DMS 273 (cell line): ENCODE results near the gene HOXB4.

Experiments used
- DNase-seq: peaks from one replicate; lab custom pipeline; 2025; ENCODE audit not compliant: unreplicated experiment; lab: John Stamatoyannopoulos, UW

Gene HOXB4

DNA sequence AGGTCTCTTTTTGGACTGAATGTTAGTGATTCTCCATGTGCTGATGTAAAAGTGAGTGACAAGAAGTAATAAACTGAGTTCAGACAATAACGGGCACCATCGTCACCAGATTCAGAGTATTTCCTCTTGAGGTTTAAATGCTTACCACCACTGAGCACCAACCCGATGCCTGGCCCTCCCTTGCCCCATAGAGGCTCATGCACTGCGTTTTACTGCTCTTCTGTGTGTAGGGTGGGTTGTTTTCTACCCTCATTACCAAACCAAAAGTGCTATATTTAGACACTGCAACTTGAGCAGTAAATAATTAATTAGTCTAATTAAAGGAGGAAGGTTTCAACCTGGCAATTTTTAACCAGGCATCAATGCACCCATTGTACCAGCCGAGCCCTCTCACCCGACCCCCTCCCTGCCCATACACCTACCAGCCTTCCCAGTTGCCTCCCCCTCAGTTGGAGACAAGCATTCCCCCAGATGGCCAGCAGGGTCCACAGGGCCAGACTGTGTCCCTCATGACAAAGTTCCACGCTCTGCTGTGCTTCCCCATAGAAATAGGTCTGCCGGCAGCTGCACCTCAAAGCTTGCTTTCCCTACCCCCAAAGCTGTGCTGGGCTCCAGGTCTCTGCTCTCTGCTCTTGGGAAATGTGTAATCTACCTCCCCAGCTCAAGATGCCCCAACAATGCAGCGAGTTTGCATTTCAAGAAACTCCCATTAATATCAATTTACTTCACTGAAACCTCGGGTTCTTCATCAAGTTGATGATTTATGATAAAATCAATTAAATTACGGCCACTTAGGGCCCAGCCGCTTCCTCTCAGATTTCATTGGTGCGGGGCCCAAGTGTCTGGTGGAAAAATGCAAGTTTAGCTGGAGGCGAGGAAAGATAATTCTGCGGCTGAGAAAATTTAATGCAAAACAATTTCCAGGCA is 16.0 kb downstream of the HOXB4 start:
- DNase-seq: peak; percentile 10

- DNase-seq: no peak
Observed at GRCh38 chr17:48559840-48560817, 18.0 kb downstream of the HOXB4 start.

- no peak for DNase-seq
Observed at GRCh38 chr17:48559122-48559839, 18.9 kb downstream of the HOXB4 start.

DNA sequence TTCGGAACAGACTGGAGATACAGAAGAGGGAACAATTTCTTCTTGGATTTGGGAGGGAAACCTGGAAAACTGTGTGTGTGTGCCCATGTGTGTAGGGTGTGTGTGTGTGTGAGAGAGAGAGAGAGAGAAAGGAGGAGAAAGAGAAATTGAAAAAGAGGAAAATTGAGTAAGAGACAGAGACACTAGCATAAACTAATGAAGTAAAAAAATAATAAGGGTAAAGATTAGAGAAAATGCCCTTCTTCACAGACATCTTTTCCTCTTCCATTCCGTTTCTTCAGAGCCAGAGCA is 19.4 kb downstream of the HOXB4 start:
- DNase-seq: no peak

GRCh38 chr17:48558057-48558830 is 19.9 kb downstream of the HOXB4 start:
- no peak for DNase-seq

- DNase-seq: no peak
Observed at GRCh38 chr17:48556576-48557401, 21.4 kb downstream of the HOXB4 start.

DNA sequence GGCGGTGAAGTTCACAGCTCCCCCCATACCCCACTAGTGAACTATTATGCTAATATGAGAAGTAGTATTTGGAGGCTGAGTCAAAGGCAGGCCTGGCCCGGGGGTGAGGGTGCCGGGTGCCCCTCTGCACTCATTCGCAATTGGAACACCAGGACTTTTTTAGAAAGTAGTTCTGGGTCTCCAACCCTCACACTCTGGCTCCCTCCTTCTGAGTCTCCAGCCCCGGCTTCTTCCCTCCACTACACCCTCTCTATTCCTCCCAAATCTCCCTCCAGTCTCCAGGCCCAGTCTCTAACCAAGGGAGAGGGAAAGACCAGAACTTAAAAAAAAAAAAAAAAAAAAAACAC is 21.9 kb downstream of the HOXB4 start:
- DNase-seq: no peak

DNA sequence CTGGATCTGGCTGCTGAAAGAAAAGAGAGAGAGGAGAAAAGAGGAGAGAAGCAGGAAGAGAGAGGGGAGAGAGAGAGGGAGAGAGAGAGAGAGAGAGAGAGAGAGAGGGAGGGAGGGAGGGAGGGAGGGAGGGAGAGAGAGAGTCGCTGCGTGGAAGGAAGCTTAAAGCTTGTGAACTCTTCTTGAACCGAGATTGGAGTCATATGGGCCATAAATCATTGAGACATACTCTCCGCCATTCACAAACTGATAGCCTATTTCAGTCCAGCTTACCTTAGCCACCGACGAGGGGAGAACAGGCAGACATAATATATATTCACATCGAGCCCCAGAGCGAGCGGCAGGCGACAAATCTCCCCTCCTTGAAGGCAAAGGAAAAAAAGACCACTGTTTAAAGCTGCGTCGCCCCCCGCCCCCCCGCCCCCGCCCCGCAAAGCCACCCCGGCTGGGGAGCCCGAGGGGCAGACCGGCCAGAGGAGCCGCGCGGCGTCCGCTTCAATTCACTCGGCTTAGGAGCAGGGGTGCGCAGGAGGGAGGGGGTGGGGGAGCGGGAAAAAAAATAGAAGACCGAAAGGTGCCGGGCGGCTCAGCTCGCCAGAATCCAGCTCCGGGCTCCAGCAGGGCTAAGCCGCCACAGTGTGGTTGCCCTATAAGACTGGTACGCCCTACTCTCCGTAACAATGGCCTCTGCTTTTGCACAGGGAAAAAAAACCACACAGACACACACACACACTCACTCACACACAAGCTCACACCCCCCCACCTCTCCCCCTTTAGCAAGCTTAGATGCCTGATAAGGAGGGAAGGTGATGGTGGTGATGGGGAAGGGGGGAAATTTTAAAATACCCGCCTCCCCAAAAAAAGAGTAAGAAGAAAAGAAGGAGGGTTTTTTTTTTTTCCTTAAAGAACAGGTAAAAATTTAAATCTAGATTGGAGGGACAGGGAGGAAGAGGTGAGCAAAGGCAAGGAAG is 22.6 kb downstream of the HOXB4 start:
- peak; percentile 20 for DNase-seq

- peak; percentile 24 for DNase-seq
Observed at GRCh38 chr17:48554412-48555257, 23.5 kb downstream of the HOXB4 start.

GRCh38 chr17:48553826-48554225 is 24.3 kb downstream of the HOXB4 start:
- DNase-seq: no peak

- no peak for DNase-seq
Observed at GRCh38 chr17:48553190-48553547, 25.0 kb downstream of the HOXB4 start.

GRCh38 chr17:48552466-48553189 is 25.5 kb downstream of the HOXB4 start:
- no peak for DNase-seq

DNA sequence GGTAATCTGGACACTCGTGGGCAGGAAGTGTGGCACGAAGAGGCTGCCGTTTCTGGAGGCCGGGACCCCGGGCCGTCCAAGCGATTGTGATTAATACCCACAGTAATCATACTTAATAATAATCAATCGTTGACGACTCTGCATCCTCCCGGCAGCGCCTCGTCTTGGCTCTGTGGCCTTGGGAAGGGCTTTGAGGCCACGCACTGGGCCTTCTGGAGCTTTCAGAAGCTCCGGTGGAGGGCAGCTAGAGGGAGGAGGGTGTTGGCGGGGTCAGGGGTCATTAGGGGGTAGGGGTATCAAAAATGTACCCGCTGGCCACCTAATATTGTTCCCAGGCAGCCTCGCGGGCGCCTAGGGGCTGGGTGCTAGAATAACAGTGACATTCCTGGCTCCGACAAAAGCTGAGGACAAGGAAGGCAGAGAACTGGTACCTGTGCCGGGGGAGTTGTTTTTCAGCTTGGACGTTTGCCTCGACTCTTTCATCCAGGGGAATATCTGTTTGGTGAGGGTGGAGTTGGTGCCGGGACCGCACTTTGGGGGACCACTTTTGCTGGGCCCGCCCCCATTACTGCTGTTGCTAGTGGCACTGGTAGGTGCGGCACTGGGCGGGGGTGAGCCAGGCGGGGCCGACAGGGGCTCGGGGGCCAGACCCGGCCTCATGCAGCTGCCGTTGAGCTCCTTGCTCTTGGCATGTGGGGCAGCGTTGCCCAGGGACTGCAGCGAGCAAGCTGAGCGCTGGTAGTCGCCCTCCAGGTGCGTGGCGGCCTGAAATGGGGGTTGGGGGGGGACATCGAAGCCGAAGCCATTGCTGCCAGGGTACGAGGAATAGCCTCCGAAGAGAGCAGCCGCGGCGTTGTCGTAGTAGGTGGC is 26.3 kb downstream of the HOXB4 start:
- no peak for DNase-seq

DNA sequence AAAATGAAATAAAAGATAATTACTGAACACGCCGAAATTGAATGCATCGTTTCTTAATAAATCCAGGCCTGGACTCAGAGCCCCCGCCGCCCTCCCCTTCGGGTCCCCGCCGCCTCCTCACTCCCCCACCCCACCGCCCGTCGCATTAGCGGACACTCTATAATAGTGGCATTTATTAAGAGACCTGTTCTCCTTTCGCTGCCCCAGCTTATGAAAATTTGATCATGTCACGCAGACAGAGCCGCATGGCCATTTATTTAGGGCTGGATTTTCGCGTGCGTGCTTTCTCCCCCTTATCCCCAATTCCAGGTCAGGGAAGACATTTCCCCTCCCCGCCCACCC is 27.0 kb downstream of the HOXB4 start:
- DNase-seq: no peak

- no peak for DNase-seq
Observed at GRCh38 chr17:48550502-48551213, 27.5 kb downstream of the HOXB4 start.
